LNCaP clone FGC (cell line): ENCODE data around the gene WWP2.

Experiments used
- DNase-seq: peaks from one replicate; pipeline ENCODE4 v3.0.0-alpha.2; 2011; ENCODE audit warnings: low read depth
- H3K4me3 ChIP-seq: 2 replicates; pipeline ENCODE4 v1.5.1; 2011; ENCODE audit warnings: mild to moderate bottlenecking, low read depth, low read length, control low read depth
- CTCF ChIP-seq: IDR thresholded peaks from 2 replicates; pipeline ENCODE4 v1.5.1; 2012; ENCODE audit warnings: mild to moderate bottlenecking; ENCODE audit not compliant: control insufficient read depth, insufficient read depth; ENCODE audit errors: extremely low read depth

WWP2 gene

DNA sequence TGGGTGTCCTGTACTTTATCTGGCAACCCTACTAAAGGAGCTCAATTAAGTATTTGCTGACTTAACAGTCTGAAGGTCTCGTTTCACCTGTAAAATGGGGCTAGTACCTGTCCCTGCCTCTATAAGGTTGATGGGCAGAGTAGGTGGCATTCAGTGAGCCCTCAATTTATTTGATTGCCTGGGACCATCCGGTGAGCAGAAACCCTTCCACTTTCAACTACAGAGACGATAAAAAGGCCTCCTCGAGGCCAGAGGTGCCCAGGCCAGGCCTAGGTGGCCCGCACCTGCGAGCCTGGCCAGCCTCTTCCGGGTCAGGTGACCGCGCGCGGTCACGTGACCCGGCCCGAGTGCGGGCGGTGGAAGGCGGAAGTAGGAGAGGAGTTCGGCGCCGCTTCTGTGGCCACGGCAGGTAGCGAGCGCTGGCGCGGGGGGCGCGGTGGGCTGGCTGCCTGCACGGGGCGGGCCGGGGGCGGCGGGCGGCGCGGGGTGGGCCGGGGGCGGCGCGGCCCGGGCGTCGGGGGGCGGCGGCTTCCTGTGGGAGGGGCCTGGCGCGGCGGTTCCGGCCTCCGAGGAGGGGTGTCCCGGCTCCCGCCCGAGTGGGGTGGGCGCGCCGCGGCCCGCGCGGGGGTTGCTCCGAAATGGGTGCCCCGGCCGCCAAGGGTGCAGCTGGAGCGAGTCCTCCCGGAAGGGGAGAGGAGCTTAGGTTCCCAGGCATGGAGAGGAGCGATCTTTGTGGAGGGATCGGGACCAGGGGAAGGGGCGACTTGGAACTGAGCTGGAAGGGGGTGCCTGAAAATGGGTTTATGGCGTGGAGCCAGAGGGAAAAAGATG, at the start of gene WWP2:
TSS of gene WWP2 (plus strand) at position 350 of the 831 bp plus-strand sequence. CDS start 24,679 bp downstream, outside the sequence.
- peak within 1 kb of the TSS; percentile 94 for H3K4me3 ChIP-seq
- TF ChIP-seq CTCF, result no peak
- DNase-seq, result peak; percentile 49

DNA sequence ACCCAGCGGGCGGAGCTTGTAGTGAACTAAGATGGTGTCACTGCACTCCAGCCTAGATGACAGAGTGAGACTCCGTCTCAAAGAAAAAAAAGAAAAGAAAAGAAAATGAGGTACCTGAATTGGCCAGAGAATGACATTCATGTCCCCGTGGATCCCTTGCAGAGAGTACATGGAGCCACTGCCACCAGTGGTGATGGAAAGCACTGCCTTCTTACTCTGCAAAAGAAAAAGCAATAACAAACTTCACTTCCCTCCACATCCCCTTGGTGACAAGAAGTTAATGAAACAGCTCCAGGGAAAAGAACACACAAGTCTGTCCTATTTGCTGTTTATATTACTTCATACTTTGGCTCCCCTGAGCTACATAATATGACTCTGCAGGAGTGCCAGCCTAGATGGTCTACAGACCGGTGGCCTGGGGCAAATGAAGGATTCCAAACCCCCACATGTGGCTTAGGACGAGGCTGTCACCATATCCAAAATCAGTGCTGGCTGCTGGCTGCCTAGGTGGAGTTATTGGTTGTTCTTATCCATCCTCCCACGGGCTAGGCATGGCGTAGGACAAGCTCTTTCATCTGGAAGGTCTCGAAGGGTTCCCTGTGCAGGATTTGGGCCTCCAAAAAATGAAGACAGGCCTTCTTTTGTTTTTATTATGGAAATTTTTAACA, 49.1 kb upstream of the WWP2 start:
- DNase-seq, result no peak
- H3K4me3 ChIP-seq, result no peak overlapping the region
- TF ChIP-seq CTCF, result no peak

- no peak for DNase-seq
- no peak for TF ChIP-seq CTCF
- H3K4me3 ChIP-seq, result no peak overlapping the region
These were observed 45.1 kb upstream of the WWP2 start for GRCh38 chr16:69717066-69717465.

GRCh38 chr16:69718111-69718764, 43.9 kb upstream of the WWP2 start:
- H3K4me3 ChIP-seq, result no peak overlapping the region
- DNase-seq, result no peak
- no peak for TF ChIP-seq CTCF

GRCh38 chr16:69720822-69721430, 41.2 kb upstream of the WWP2 start:
- TF ChIP-seq CTCF, result no peak
- DNase-seq, result no peak
- no peak overlapping the region for H3K4me3 ChIP-seq

DNA sequence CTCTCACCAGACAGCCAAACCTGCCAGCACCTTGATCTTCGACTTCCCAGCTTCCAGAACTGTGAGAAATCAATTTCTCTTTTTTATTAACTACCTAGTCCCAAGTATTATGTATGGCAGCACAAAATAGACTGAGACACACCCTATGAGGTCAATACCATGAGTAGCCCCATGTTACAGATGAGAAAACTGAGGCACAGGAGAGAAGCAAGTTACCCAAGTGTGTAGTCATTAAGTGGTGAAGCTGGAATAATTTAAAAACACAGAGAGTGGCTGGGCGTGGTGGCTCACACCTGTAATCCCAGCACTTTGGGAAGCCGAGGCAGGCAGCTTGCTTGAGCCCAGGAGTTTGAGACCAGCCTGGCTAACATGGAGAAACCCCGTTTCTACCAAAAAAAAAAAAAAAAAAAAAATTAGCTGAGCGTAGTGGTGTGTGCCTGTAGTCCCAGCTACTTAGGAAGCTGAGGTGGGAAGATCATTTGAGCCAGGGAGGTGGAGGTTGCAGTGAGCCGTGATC, 40.6 kb upstream of the WWP2 start:
- no peak overlapping the region for H3K4me3 ChIP-seq
- no peak for DNase-seq
- no peak for TF ChIP-seq CTCF
